Smooth muscle cell of the umbilical artery (primary cell): Measurements from ENCODE around the gene F13A1. TPM values are rescaled to one million over a fixed set of nuclear protein-coding genes. Genes with fewer than 3 reads are reported as not detected.

Source experiments
- total RNA-seq: library from RNA; depleted of rRNA; stranded (reverse); fragments of >200 nt; gene quantifications from 2 replicates; pipeline ENCODE4 v1.2.3, GENCODE V29; 2014

F13A1 gene
- not detected in 2 replicates for total RNA-seq

DNA sequence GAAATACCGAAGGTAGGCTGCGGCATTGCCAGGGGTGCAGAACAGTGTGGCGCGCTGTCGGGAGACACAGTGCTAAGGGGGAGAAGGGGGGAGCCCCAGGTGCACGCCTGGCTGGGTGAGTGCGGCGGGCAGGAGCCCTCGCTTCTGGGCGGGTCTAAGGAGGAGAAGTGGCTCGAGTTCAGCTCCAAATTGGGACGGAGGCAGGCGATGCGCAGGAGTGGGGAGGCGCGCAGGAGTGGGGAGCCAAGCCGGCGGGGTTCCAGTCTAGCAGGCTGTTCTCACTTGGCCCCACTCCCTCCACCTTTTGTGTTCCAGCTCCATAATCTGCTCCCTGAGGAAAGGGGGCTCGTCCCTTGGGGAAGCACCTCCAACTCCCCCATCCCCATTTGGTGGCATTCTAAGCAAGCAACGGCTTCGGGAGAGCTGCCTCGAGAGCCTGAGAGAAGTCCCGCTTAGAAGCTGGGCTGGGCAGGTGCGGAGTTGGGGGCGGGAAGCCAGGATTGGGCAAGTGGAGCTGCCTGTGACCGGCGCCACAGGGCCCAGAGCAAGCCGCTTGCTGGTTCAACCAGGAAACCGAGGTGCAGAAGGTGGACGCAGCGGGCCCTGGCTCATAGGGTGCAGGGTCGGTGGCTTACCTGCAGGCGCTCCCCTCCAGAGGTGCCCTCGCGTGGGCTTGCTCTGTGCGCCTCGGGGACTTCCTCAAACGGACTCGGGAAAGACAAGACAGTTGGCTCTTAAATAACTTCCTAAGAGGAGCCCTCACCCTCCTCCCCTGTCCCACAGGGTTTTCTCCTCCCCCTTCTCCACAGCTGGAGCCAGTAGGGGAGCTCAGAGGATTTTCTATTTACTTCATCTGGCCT, at the start of gene F13A1:
Gene F13A1 (minus strand): TSS at position 711 of the 860 bp plus-strand sequence. CDS start 1,998 bp downstream, outside the sequence.

